IPS-18c (cell line): ENCODE measurements around the gene TAF6L.
"Not testable (repeated sequence)": the region's sequence is repeated elsewhere in the genome, so short reads cannot be mapped to it uniquely, and the experiment has no call there.

Experiments used
- H3K4me3 ChIP-seq: 2 replicates; pipeline ENCODE4 v1.7.0; 2013; ENCODE audit warnings: low read depth, mild to moderate bottlenecking, low read length, moderate library complexity; ENCODE audit not compliant: insufficient read depth
- H3K9me3 ChIP-seq: one replicate; pipeline ENCODE4 v1.6.1; 2013; ENCODE audit warnings: mild to moderate bottlenecking, low read length, moderate library complexity; ENCODE audit not compliant: control insufficient read depth, insufficient read depth

Gene TAF6L

GRCh38 chr11:62752994-62753735, 18.0 kb upstream of the TAF6L start:
- Histone ChIP-seq H3K4me3 (peak overlapping the region; percentile 99), H3K9me3 (no peaks in the 10 kb centered on the region)

GRCh38 chr11:62753736-62754603, 17.2 kb upstream of the TAF6L start, which contains the start of gene ZBTB3:
ZBTB3 (minus strand) TSS chr11:62754160; CDS start chr11:62753664, 496 bp downstream.
- Histone ChIP-seq H3K4me3 (peak within 1 kb of the TSS; percentile 99), H3K9me3 (no peaks in the 10 kb centered on the region)

- no peaks in the 10 kb centered on the region for H3K9me3 ChIP-seq
Observed at GRCh38 chr11:62755086-62755615, 16.0 kb upstream of the TAF6L start.

GRCh38 chr11:62757846-62758788, 13.1 kb upstream of the TAF6L start:
- Histone ChIP-seq H3K4me3 (peak overlapping the region; percentile 31; the same call in 1 of the 2 replicates), H3K9me3 (no peaks in the 10 kb centered on the region)

More at GRCh38 chr11:62755086-62755615, 16.0 kb upstream of the TAF6L start:
- H3K4me3 ChIP-seq: no peak overlapping the region

- not testable (repeated sequence) for H3K9me3 ChIP-seq, H3K4me3 ChIP-seq
Observed at GRCh38 chr11:62760867-62761227, 10.3 kb upstream of the TAF6L start.

GRCh38 chr11:62770778-62771143, 435 bp upstream of the TAF6L start:
- H3K4me3 ChIP-seq: peak overlapping the region; percentile 79
- no peaks in the 10 kb centered on the region for H3K9me3 ChIP-seq

GRCh38 chr11:62774407-62774806, 3.2 kb downstream of the TAF6L start:
- Histone ChIP-seq H3K4me3 (no peak overlapping the region), H3K9me3 (no peaks in the 10 kb centered on the region)

- no peak overlapping the region for H3K4me3 ChIP-seq
- H3K9me3 ChIP-seq: no peaks in the 10 kb centered on the region
Observed at GRCh38 chr11:62775646-62776045, 4.5 kb downstream of the TAF6L start.

- H3K4me3 ChIP-seq: no peak overlapping the region
- H3K9me3 ChIP-seq: no peaks in the 10 kb centered on the region
Observed at GRCh38 chr11:62777389-62777788, 6.2 kb downstream of the TAF6L start.

- H3K4me3 ChIP-seq: no peak overlapping the region
- no peaks in the 10 kb centered on the region for H3K9me3 ChIP-seq
Observed at GRCh38 chr11:62778441-62778840, 7.2 kb downstream of the TAF6L start.

- no peaks in the 10 kb centered on the region for H3K9me3 ChIP-seq
- H3K4me3 ChIP-seq: no peak overlapping the region
Observed at GRCh38 chr11:62782753-62783152, 11.6 kb downstream of the TAF6L start.

GRCh38 chr11:62786318-62787004, 15.3 kb downstream of the TAF6L start:
- no peaks in the 10 kb centered on the region for H3K9me3 ChIP-seq
- peak overlapping the region; percentile 91 for H3K4me3 ChIP-seq

GRCh38 chr11:62787005-62787759, 16.0 kb downstream of the TAF6L start, which contains the start of gene TMEM179B:
TMEM179B (plus strand) TSS chr11:62787402; CDS start chr11:62787432, 30 bp downstream.
- Histone ChIP-seq H3K9me3 (no peaks in the 10 kb centered on the region), H3K4me3 (peak within 1 kb of the TSS; percentile 91)

GRCh38 chr11:62788991-62789390, 17.8 kb downstream of the TAF6L start:
- Histone ChIP-seq H3K4me3 (no peak overlapping the region), H3K9me3 (no peaks in the 10 kb centered on the region)

GRCh38 chr11:62789576-62789975, 18.4 kb downstream of the TAF6L start:
- no peak overlapping the region for H3K4me3 ChIP-seq

More at GRCh38 chr11:62789576-62789975, 18.4 kb downstream of the TAF6L start:
- H3K9me3 ChIP-seq: no peaks in the 10 kb centered on the region
